CD4-positive, alpha-beta T cell (primary cell): ENCODE results near the gene ACCS. TPM values are rescaled to one million over a fixed set of nuclear protein-coding genes. Genes with fewer than 3 reads are reported as not detected.

Experiments
- ATAC-seq: fragments of 200-7000 bp; cut with Tn5 transposase; one replicate; pipeline ENCODE4 v1.10.0; 2022; ENCODE audit warnings: mild to moderate bottlenecking; ENCODE audit not compliant: poor library complexity
- CTCF ChIA-PET: fragments of 350-600 bp; sonication (Branson Sonifier 250); formaldehyde crosslinking; loops from one replicate; lab custom pipeline; 2021; ENCODE audit warnings: antibody characterized with exemption, inconsistent platforms; lab: Charles Lee
- POLR2A ChIA-PET: fragments of 350-600 bp; sonication (Branson Sonifier 250); formaldehyde crosslinking; loops from one replicate; lab custom pipeline; 2021; ENCODE audit warnings: antibody characterized with exemption, inconsistent platforms; lab: Charles Lee
- DNase-seq, 14 experiments: peaks; one replicate each; pipeline ENCODE4 v3.0.0-alpha.2; 2013 to 2020; ENCODE audit warnings: mixed read lengths in 2 of 14
- H3K27ac ChIP-seq, 2 donors: one replicate each; pipeline versions ENCODE4 v1.5.1 to v1.7.0; 2013; ENCODE audit warnings: low read length in 2 of 2, low read depth in 1 of 2, mild to moderate bottlenecking in 1 of 2
- H3K27me3 ChIP-seq, 2 experiments: 1 replicate in 1 of 2; 2 replicates in 1 of 2; pipeline versions ENCODE4 v1.6.1 to v1.7.0; 2013; ENCODE audit warnings: low read length in 2 of 2, control low read depth in 1 of 2, mild to moderate bottlenecking in 1 of 2, moderate library complexity in 1 of 2; ENCODE audit not compliant: insufficient read depth in 2 of 2, control insufficient read depth in 1 of 2
- H3K36me3 ChIP-seq: one replicate; pipeline ENCODE4 v1.6.1; 2013; ENCODE audit warnings: low read length, control low read depth; ENCODE audit not compliant: insufficient read depth
- H3K4me1 ChIP-seq: one replicate; pipeline ENCODE4 v1.6.1; 2013; ENCODE audit warnings: low read length, control low read depth; ENCODE audit not compliant: insufficient read depth
- H3K4me3 ChIP-seq: one replicate; pipeline ENCODE4 v1.5.1; 2013; ENCODE audit warnings: mild to moderate bottlenecking, low read length, moderate library complexity
- H3K9me3 ChIP-seq, 2 experiments: 1 replicate in 1 of 2; 2 replicates in 1 of 2; pipeline versions ENCODE4 v1.6.1 to v1.7.0; 2013; ENCODE audit warnings: low read length in 2 of 2, mild to moderate bottlenecking in 2 of 2, control low read depth in 1 of 2, moderate library complexity in 1 of 2; ENCODE audit not compliant: control insufficient read depth in 1 of 2, insufficient read depth in 1 of 2
- H3K27ac Mint-ChIP-seq: one replicate; pipeline ENCODE4 v1.8.0; 2020; ENCODE audit warnings: mixed read lengths
- H3K27me3 Mint-ChIP-seq: one replicate; pipeline ENCODE4 v1.8.0; 2021; ENCODE audit warnings: mixed read lengths
- H3K36me3 Mint-ChIP-seq: one replicate; pipeline ENCODE4 v1.8.0; 2021; ENCODE audit warnings: low read depth, mixed read lengths
- H3K4me1 Mint-ChIP-seq: one replicate; pipeline ENCODE4 v1.8.0; 2021; ENCODE audit warnings: low read depth, mixed read lengths
- H3K4me3 Mint-ChIP-seq: one replicate; pipeline ENCODE4 v1.8.0; 2020; ENCODE audit warnings: mild to moderate bottlenecking, mixed read lengths
- H3K9me3 Mint-ChIP-seq: one replicate; pipeline ENCODE4 v1.8.0; 2020; ENCODE audit warnings: mixed read lengths
- intact Hi-C, 2 experiments: fragments of 100-400 bp; cut with DNase I in 1 of 2; cut with micrococcal nuclease in 1 of 2; formaldehyde crosslinking; loops; one replicate each; pipeline versions ENCODE4 v1.15.1 to v1.9.0; 2023 to 2025; cut with DNase I, micrococcal nuclease
- total RNA-seq, 174 experiments: library from RNA in 2 of 174; stranded (reverse) in 2 of 174; gene quantifications; one replicate each; pipeline ENCODE4 v1.2.3 and lab custom pipeline; 2021 to 2026
- TF ChIP-seq, protein P1 (sequence below): fragments of 200-600 bp; IDR thresholded peaks from one replicate; pipeline ENCODE4 v1.8.0; 2022; ENCODE audit warnings: antibody characterized with exemption, mild to moderate bottlenecking

ACCS gene
- total RNA-seq, 2 experiments from 2014 or later, result 17.7 to 18.7 TPM

DNA sequence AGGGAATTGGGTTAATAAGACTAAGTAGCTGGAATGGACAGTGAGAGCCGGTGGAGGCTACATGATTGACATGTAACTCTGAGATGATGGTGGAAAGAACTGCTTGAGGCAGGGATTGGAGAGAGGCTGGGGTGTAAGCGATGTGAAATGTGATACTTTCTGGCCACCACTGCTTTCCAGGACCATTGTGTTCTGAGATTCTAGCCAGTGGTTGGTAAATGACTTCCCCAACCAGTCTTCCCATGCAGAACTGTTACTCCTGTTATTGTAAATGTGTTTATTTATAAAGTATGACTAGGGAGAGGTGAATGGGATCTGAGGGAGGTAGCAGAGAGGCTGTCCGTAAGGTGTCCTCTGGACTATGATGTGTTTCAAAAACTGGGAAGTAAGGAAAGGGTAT, 47.5 kb downstream of the ACCS start:
- no peaks in the 10 kb centered on the region for H3K27me3 ChIP-seq
- peaks cover 3% of the 10 kb centered on the region for H3K4me1 ChIP-seq
- peaks cover 93% of the 10 kb centered on the region for H3K36me3 Mint-ChIP-seq
- intact Hi-C loops, result no loop called here
- no peak overlapping the region for H3K27ac ChIP-seq
- H3K36me3 ChIP-seq, result peaks cover 46% of the 10 kb centered on the region
- ATAC-seq (no peak), DNase-seq (no peak)
- no peak overlapping the region for H3K4me3 Mint-ChIP-seq
- no peak overlapping the region for H3K4me3 ChIP-seq
- no peak overlapping the region for H3K27ac Mint-ChIP-seq
- CTCF ChIA-PET, result no interaction called here
- TF ChIP-seq, protein P1, sequence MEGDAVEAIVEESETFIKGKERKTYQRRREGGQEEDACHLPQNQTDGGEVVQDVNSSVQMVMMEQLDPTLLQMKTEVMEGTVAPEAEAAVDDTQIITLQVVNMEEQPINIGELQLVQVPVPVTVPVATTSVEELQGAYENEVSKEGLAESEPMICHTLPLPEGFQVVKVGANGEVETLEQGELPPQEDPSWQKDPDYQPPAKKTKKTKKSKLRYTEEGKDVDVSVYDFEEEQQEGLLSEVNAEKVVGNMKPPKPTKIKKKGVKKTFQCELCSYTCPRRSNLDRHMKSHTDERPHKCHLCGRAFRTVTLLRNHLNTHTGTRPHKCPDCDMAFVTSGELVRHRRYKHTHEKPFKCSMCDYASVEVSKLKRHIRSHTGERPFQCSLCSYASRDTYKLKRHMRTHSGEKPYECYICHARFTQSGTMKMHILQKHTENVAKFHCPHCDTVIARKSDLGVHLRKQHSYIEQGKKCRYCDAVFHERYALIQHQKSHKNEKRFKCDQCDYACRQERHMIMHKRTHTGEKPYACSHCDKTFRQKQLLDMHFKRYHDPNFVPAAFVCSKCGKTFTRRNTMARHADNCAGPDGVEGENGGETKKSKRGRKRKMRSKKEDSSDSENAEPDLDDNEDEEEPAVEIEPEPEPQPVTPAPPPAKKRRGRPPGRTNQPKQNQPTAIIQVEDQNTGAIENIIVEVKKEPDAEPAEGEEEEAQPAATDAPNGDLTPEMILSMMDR, result no peak
- H3K27me3 Mint-ChIP-seq, result no peaks in the 10 kb centered on the region
- H3K4me1 Mint-ChIP-seq, result peaks cover 9% of the 10 kb centered on the region
- no peaks in the 10 kb centered on the region for H3K9me3 Mint-ChIP-seq
- POLR2A ChIA-PET, result no interaction called here
- H3K9me3 ChIP-seq, result no peaks in the 10 kb centered on the region

GRCh38 chr11:44116234-44116830, 50.3 kb downstream of the ACCS start:
- H3K27me3 Mint-ChIP-seq, result no peaks in the 10 kb centered on the region
- DNase-seq, result no peak
- no peaks in the 10 kb centered on the region for H3K4me1 Mint-ChIP-seq
- Histone ChIP-seq H3K27ac (no peak overlapping the region), H3K4me1 (no peaks in the 10 kb centered on the region), H3K27me3 (no peaks in the 10 kb centered on the region), H3K36me3 (peaks cover 50% of the 10 kb centered on the region), H3K4me3 (no peak overlapping the region), H3K9me3 (no peaks in the 10 kb centered on the region)
- H3K27ac Mint-ChIP-seq, result no peak overlapping the region
- POLR2A ChIA-PET, result no interaction called here
- H3K4me3 Mint-ChIP-seq, result no peak overlapping the region
- intact Hi-C loops, result no loop called here
- peaks cover 96% of the 10 kb centered on the region for H3K36me3 Mint-ChIP-seq
- CTCF ChIA-PET, result interaction anchor here (1.3 kb wide), 1 partner anchor 22 kb away, joined by 3 read pairs; no protein-coding TSS in a partner anchor
- TF ChIP-seq, protein P1, result no peak
- ATAC-seq, result no peak
- no peaks in the 10 kb centered on the region for H3K9me3 Mint-ChIP-seq

DNA sequence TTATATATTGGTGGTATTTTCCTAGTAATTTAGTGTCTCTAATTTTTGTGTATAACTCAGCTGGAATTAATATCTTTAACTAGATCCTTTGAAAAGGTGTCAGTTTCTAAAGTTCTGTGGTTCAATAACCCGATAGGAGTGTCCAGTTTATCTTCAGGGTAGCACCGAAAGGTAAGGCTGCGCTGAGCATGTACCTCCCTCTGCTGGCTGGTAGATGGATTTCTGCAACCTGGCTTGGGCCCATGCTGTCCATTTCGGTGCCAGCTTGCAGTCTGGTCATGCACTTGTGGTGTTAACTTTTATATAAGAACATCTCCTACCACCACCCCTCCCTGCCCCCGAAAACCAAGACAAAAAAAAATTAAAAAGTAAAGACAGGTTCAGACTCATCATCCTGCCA, 54.1 kb downstream of the ACCS start:
- Histone ChIP-seq H3K36me3 (peaks cover 43% of the 10 kb centered on the region), H3K9me3 (no peaks in the 10 kb centered on the region), H3K4me1 (no peaks in the 10 kb centered on the region), H3K27me3 (no peaks in the 10 kb centered on the region), H3K27ac (no peak overlapping the region), H3K4me3 (no peak overlapping the region)
- Mint-ChIP-seq H3K4me1 (no peaks in the 10 kb centered on the region), H3K27ac (no peak overlapping the region), H3K4me3 (no peak overlapping the region), H3K27me3 (no peaks in the 10 kb centered on the region), H3K36me3 (peaks cover 89% of the 10 kb centered on the region), H3K9me3 (no peaks in the 10 kb centered on the region)
- DNase-seq (no peak), ATAC-seq (no peak)
- CTCF ChIA-PET, result interaction anchor here (0.9 to 1.7 kb wide), 2 partner anchors 10 to 26 kb away, joined by 4 to 5 read pairs; no protein-coding TSS in a partner anchor
- TF ChIP-seq, protein P1, result no peak
- intact Hi-C loops, result no loop called here
- POLR2A ChIA-PET, result no interaction called here
